AG09319 (cell line): ENCODE data around the gene ISL2.

Experiments used
- DNase-seq: peaks from one replicate; pipeline ENCODE4 v3.0.0-alpha.2; 2010; ENCODE audit warnings: low read depth; ENCODE audit errors: extremely low read depth
- TF ChIP-seq, protein P1 (sequence below): IDR thresholded peaks from 2 replicates; pipeline ENCODE4 v1.5.1; 2011; ENCODE audit warnings: low read depth, mild to moderate bottlenecking, inconsistent platforms, low read length, moderate library complexity

ISL2 gene

DNA sequence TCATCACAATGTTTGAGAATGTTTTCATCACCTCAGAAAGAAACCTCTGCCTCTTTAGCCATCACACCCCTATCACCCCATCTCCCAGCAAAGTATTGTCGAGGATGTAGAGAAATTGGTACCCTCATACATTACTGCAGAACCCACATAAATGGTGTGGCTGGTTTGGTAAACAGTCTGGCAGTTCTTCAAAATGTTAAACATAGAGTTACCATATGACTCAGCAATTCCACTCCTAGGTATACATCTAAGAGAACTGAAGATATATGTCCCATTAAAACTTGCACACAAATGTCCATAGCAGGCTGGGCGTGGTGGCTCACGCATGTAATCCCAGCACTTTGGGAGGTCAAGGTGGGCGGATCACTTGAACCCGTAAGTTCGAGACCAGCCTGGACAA lies 16.6 kb upstream of the ISL2 start:
- DNase-seq: no peak
- TF ChIP-seq, protein P1, sequence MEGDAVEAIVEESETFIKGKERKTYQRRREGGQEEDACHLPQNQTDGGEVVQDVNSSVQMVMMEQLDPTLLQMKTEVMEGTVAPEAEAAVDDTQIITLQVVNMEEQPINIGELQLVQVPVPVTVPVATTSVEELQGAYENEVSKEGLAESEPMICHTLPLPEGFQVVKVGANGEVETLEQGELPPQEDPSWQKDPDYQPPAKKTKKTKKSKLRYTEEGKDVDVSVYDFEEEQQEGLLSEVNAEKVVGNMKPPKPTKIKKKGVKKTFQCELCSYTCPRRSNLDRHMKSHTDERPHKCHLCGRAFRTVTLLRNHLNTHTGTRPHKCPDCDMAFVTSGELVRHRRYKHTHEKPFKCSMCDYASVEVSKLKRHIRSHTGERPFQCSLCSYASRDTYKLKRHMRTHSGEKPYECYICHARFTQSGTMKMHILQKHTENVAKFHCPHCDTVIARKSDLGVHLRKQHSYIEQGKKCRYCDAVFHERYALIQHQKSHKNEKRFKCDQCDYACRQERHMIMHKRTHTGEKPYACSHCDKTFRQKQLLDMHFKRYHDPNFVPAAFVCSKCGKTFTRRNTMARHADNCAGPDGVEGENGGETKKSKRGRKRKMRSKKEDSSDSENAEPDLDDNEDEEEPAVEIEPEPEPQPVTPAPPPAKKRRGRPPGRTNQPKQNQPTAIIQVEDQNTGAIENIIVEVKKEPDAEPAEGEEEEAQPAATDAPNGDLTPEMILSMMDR: no peak

DNA sequence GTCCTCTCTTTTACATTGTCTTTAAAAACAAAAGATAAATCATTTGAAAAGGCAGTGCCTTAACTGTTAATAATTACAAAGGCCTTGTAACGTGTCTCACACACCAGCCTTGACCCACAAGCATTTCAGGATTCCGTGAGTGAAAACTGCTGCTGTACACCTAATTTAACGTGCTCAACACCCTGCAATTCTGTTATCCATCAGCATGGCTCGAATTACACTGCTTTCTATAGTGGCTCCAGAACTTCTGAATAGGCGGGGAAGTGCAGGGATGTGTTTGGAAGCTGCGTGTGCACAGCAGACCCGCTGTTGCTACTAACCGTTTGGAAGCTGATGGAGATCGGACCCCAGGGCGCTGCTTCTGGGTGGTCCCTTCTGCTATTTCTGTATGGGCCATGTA lies 15.4 kb upstream of the ISL2 start:
- no peak for DNase-seq
- TF ChIP-seq, protein P1: no peak

- TF ChIP-seq, protein P1: no peak
Observed at GRCh38 chr15:76321602-76322001, 15.0 kb upstream of the ISL2 start.

DNA sequence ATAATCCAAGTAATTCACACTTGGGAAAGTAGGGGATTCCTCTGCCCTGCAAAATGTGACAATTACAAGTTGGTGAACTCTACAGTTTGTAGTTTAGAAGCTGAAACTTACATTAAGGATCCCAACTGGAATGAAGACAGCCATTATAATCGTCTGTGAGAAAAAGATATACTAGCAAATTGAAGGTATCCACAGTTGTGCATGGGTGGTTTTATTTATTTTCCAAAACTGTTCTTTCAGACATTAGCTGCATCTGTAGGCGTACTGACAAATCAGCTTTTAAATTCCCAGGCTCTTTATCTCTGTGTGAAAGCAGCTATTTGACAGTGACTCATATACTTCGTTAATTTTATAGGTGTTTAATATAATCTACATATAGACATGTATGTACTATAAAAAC lies 12.5 kb upstream of the ISL2 start:
- TF ChIP-seq, protein P1: no peak
- DNase-seq: no peak

More at GRCh38 chr15:76321602-76322001, 15.0 kb upstream of the ISL2 start:
- DNase-seq: no peak

- TF ChIP-seq, protein P1: no peak
- no peak for DNase-seq
Observed at GRCh38 chr15:76325704-76326103, 10.9 kb upstream of the ISL2 start.

DNA sequence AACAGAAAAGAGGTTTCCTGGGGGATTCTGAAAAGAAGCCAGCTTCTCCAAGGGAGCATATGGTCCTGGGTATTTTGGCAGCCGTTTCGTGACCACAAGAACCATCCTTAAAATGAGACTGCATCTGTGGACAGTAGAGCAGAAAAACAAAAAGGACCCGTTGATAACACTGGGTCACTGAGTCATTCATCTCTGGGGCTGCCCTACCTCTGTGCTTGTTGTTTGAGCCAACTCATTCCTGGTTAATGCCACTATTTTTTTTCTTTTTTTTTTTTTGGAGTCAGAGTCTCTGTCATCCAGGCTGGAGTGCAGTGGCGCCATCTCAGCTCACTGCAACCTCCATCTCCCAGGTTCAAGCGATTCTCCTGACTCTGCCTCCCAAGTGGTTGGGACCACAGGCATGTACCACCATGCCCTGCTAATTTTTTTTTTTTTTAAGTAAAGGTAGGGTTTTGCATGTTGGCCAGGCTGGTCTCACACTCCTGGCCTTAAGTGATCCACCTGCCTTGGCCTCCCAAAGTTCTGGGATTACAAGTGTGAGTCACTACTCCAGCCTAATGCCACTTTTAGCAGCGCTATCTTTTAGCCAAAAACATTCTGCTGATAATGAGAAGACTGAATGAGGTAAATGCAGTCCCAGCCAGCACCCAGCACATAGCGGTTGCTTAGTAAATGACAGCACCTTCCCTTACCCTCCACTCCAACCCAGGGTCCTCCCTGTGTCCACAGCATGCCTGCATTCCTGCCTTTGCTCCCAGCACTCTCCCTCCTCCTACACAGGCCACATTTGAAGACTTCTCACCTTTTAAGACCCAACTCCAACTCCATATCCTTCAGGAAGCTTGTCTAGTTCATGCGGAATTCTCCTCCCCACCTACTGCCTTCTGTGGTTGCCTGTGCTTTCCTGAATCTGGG lies 9.1 kb upstream of the ISL2 start:
- no peak for DNase-seq
- TF ChIP-seq, protein P1: no peak

GRCh38 chr15:76328106-76328696 lies 8.4 kb upstream of the ISL2 start:
- DNase-seq: no peak
- TF ChIP-seq, protein P1: no peak
